NCI-H146 treated with DMSO at 0.1 percent for 48 hours (cell line): ENCODE data around the gene RSL24D1.
"Not testable (repeated sequence)": the region's sequence is repeated elsewhere in the genome, so short reads cannot be mapped to it uniquely, and the experiment has no call there.

Source experiments
- DNase-seq: peaks from one replicate; lab custom pipeline; 2025; ENCODE audit not compliant: unreplicated experiment; lab: John Stamatoyannopoulos, UW

The RSL24D1 gene

GRCh38 chr15:55218056-55218455 is 21.3 kb upstream of the RSL24D1 start:
- no peak for DNase-seq

- no peak for DNase-seq
Observed at GRCh38 chr15:55204464-55204863, 7.7 kb upstream of the RSL24D1 start.

- DNase-seq: no peak
Observed at GRCh38 chr15:55202206-55202605, 5.5 kb upstream of the RSL24D1 start.

- no peak for DNase-seq
Observed at GRCh38 chr15:55198706-55199105, 2.0 kb upstream of the RSL24D1 start.

GRCh38 chr15:55197719-55198118 is 978 bp upstream of the RSL24D1 start:
- DNase-seq: no peak

GRCh38 chr15:55197362-55197705 is 593 bp upstream of the RSL24D1 start:
- no peak for DNase-seq

- peak; percentile 0 for DNase-seq
Observed at GRCh38 chr15:55195996-55196395, 745 bp downstream of the RSL24D1 start.

GRCh38 chr15:55194256-55194655 is 2.5 kb downstream of the RSL24D1 start:
- DNase-seq: no peak

GRCh38 chr15:55186331-55186730 is 10.4 kb downstream of the RSL24D1 start:
- no peak for DNase-seq

GRCh38 chr15:55183679-55184078 is 13.1 kb downstream of the RSL24D1 start:
- no peak for DNase-seq

GRCh38 chr15:55179141-55179540 is 17.6 kb downstream of the RSL24D1 start:
- no peak for DNase-seq

GRCh38 chr15:55170361-55170760 is 26.4 kb downstream of the RSL24D1 start:
- DNase-seq: no peak

GRCh38 chr15:55168350-55168974 is 28.3 kb downstream of the RSL24D1 start:
- DNase-seq: peak; percentile 12

GRCh38 chr15:55164284-55164683 is 32.5 kb downstream of the RSL24D1 start:
- DNase-seq: no peak

GRCh38 chr15:55151631-55152030 is 45.1 kb downstream of the RSL24D1 start:
- DNase-seq: peak; percentile 8

GRCh38 chr15:55143132-55143531 is 53.6 kb downstream of the RSL24D1 start:
- not testable (repeated sequence) for DNase-seq

- DNase-seq: no peak
Observed at GRCh38 chr15:55133972-55134371, 62.8 kb downstream of the RSL24D1 start.

- DNase-seq: no peak
Observed at GRCh38 chr15:55132672-55133071, 64.1 kb downstream of the RSL24D1 start.
